PC-3 (cell line): ENCODE data around the gene PBX3. TPM values are rescaled to one million over a fixed set of nuclear protein-coding genes. Genes with fewer than 3 reads are reported as not detected.

Experiments
- ATAC-seq: fragments of 200-7000 bp; cut with Tn5 transposase; 2 replicates; pipeline ENCODE4 v1.9.1; 2020; ENCODE audit warnings: mild to moderate bottlenecking, moderate library complexity
- BruUV-seq: library from RNA; stranded (reverse); fragments of 400-500 nt; replicated peaks from 2 replicates; lab custom pipeline; 2021; lab: Mats Ljungman, UMichigan
- CTCF ChIA-PET: fragments of 300-600 bp; sonication (Branson Sonifier 250); formaldehyde crosslinking; loops from one replicate; lab custom pipeline; 2022; ENCODE audit warnings: antibody characterized with exemption; lab: Charles Lee
- POLR2A ChIA-PET: fragments of 300-600 bp; sonication (Branson Sonifier 250); formaldehyde crosslinking; loops from one replicate; lab custom pipeline; 2022; ENCODE audit warnings: antibody characterized with exemption; ENCODE audit not compliant: unreplicated experiment; lab: Charles Lee
- DNase-seq: peaks from one replicate; pipeline ENCODE4 v3.0.0-alpha.2; 2015
- H2AFZ ChIP-seq: fragments of 300-600 bp; sonication (generic); 2 replicates; pipeline ENCODE4 v1.6.0; 2016; ENCODE audit warnings: antibody characterized with exemption, low read length
- H3F3A ChIP-seq: fragments of 300-600 bp; sonication (generic); one replicate; pipeline ENCODE4 v1.6.0; 2017; ENCODE audit warnings: antibody characterized with exemption, low read length, control low read depth, mild to moderate bottlenecking; ENCODE audit not compliant: unreplicated experiment
- H3K27ac ChIP-seq: fragments of 300-600 bp; sonication (generic); 2 replicates; pipeline ENCODE4 v1.5.1; 2016; ENCODE audit warnings: mild to moderate bottlenecking, low read length
- H3K27me3 ChIP-seq: fragments of 300-600 bp; sonication (generic); 2 replicates; pipeline ENCODE4 v1.6.1; 2016; ENCODE audit warnings: low read length, mixed read lengths
- H3K36me3 ChIP-seq: fragments of 300-600 bp; sonication (generic); 2 replicates; pipeline ENCODE4 v1.6.1; 2016; ENCODE audit warnings: low read depth, mixed run types, low read length, mixed read lengths
- H3K4me1 ChIP-seq: fragments of 300-600 bp; sonication (generic); 2 replicates; pipeline ENCODE4 v1.5.1; 2016; ENCODE audit warnings: low read length; ENCODE audit not compliant: insufficient read depth
- H3K4me2 ChIP-seq: fragments of 300-600 bp; sonication (generic); 2 replicates; pipeline ENCODE4 v1.6.0; 2016; ENCODE audit warnings: low read length
- H3K4me3 ChIP-seq: fragments of 300-600 bp; sonication (generic); 2 replicates; pipeline ENCODE4 v1.5.1; 2016; ENCODE audit warnings: mild to moderate bottlenecking, low read length, mixed read lengths
- H3K79me2 ChIP-seq: fragments of 300-600 bp; sonication (generic); 2 replicates; pipeline ENCODE4 v1.6.1; 2017; ENCODE audit warnings: low read length, mixed read lengths
- H3K9ac ChIP-seq: fragments of 300-600 bp; sonication (generic); 2 replicates; pipeline ENCODE4 v1.6.0; 2016; ENCODE audit warnings: mild to moderate bottlenecking, low read length
- H3K9me2 ChIP-seq: fragments of 300-600 bp; sonication (generic); replicated peaks from 2 replicates; pipeline ENCODE4 v1.6.1; 2016; ENCODE audit warnings: mixed run types, low read length, mixed read lengths
- H3K9me3 ChIP-seq: fragments of 300-600 bp; sonication (generic); 2 replicates; pipeline ENCODE4 v1.6.1; 2016; ENCODE audit warnings: low read length, mixed read lengths
- H4K20me1 ChIP-seq: fragments of 300-600 bp; sonication (generic); 2 replicates; pipeline ENCODE4 v1.6.1; 2016; ENCODE audit warnings: low read length, mixed read lengths
- CTCF ChIP-seq: fragments of 300-600 bp; sonication (generic); conservative IDR thresholded peaks from 2 replicates; pipeline ENCODE4 v1.5.1; 2017; ENCODE audit warnings: antibody characterized with exemption, low read depth, mild to moderate bottlenecking, low read length
- EZH2 ChIP-seq: fragments of 300-600 bp; sonication (generic); IDR thresholded peaks from one replicate; pipeline ENCODE4 v1.6.1; 2017; ENCODE audit warnings: antibody characterized with exemption, mild to moderate bottlenecking, low read length; ENCODE audit not compliant: unreplicated experiment
- EZH2phosphoT487 ChIP-seq: fragments of 300-600 bp; sonication (generic); IDR thresholded peaks from 2 replicates; pipeline ENCODE4 v1.6.1; 2018; ENCODE audit warnings: mild to moderate bottlenecking, antibody characterized with exemption, low read length, borderline replicate concordance
- intact Hi-C: fragments of 100-400 bp; cut with micrococcal nuclease; formaldehyde crosslinking; loops from 2 replicates; pipeline ENCODE4 v1.9.0; 2023
- total RNA-seq: library from RNA; depleted of rRNA; stranded (reverse); fragments of >200 nt; gene quantifications from 2 replicates; pipeline ENCODE4 v1.2.3, GENCODE V29; 2014

The PBX3 gene
- total RNA-seq, 1 experiment from 2014 or later = 35.5 TPM

- peaks cover 17% of the 10 kb centered on the region for H3K4me1 ChIP-seq
- ChIA-PET POLR2A (interaction anchor here (0.7 kb wide), 1 partner anchor 11 kb away, joined by 3 read pairs; no protein-coding TSS in a partner anchor), CTCF (no interaction called here)
- H3K4me3 ChIP-seq = no peak overlapping the region
- ATAC-seq (no peak), DNase-seq (no peak)
- no peak overlapping the region for H3K9ac ChIP-seq
- H2AFZ ChIP-seq = no peak overlapping the region
- no peaks in the 10 kb centered on the region for H4K20me1 ChIP-seq
- BruUV-seq = no TSS peak
- H3K9me2 ChIP-seq = no peaks in the 10 kb centered on the region
- no peaks in the 10 kb centered on the region for H3F3A ChIP-seq
- H3K27me3 ChIP-seq = no peaks in the 10 kb centered on the region
- H3K9me3 ChIP-seq = no peaks in the 10 kb centered on the region
- intact Hi-C loops = no loop called here
- no peak overlapping the region for H3K4me2 ChIP-seq
- H3K27ac ChIP-seq = peak overlapping the region; percentile 35; the same call in 1 of the 2 replicates
- TF ChIP-seq EZH2phosphoT487 (no peak), CTCF (no peak), EZH2 (no peak)
- H3K36me3 ChIP-seq = no peaks in the 10 kb centered on the region
- no peaks in the 10 kb centered on the region for H3K79me2 ChIP-seq
These were observed 184.0 kb downstream of the PBX3 start for GRCh38 chr9:125931211-125931610.

GRCh38 chr9:125932012-125932411 is 184.8 kb downstream of the PBX3 start:
- DNase-seq (peak; percentile 96), ATAC-seq (peak; percentile 96)
- ChIA-PET CTCF (no interaction called here), POLR2A (no interaction called here)
- Histone ChIP-seq H3K9me3 (no peaks in the 10 kb centered on the region), H3K79me2 (no peaks in the 10 kb centered on the region), H3K9ac (no peak overlapping the region), H3K27ac (peak overlapping the region; percentile 64), H4K20me1 (no peaks in the 10 kb centered on the region), H3K36me3 (no peaks in the 10 kb centered on the region), H2AFZ (no peak overlapping the region), H3K4me1 (peaks cover 17% of the 10 kb centered on the region), H3K4me3 (no peak overlapping the region), H3K27me3 (no peaks in the 10 kb centered on the region), H3K9me2 (no peaks in the 10 kb centered on the region), H3F3A (no peaks in the 10 kb centered on the region), H3K4me2 (peak overlapping the region; percentile 43)
- intact Hi-C loops = loop anchor here (1.0 kb wide), 1 partner anchor 28 kb away; no protein-coding TSS in a partner anchor
- TF ChIP-seq EZH2phosphoT487 (no peak), CTCF (no peak), EZH2 (no peak)
- no TSS peak for BruUV-seq

- Histone ChIP-seq H3K36me3 (no peaks in the 10 kb centered on the region), H3K4me2 (0 out of 2 replicates have a peak overlapping the region, but pooled peaks have one; percentile 43), H3K9me3 (no peaks in the 10 kb centered on the region), H4K20me1 (no peaks in the 10 kb centered on the region), H3K4me3 (no peak overlapping the region), H3K27me3 (no peaks in the 10 kb centered on the region), H3K79me2 (no peaks in the 10 kb centered on the region), H3K9ac (no peak overlapping the region), H3F3A (no peaks in the 10 kb centered on the region), H3K27ac (peak overlapping the region; percentile 64), H3K9me2 (no peaks in the 10 kb centered on the region), H2AFZ (no peak overlapping the region), H3K4me1 (peaks cover 17% of the 10 kb centered on the region)
- no TSS peak for BruUV-seq
- ChIA-PET CTCF (no interaction called here), POLR2A (no interaction called here)
- DNase-seq (no peak), ATAC-seq (no peak)
- no peak for TF ChIP-seq EZH2phosphoT487
- no peak for TF ChIP-seq CTCF
- no peak for TF ChIP-seq EZH2
- intact Hi-C loops = loop anchor here (1.0 kb wide), 1 partner anchor 29 kb away; no protein-coding TSS in a partner anchor
These were observed 185.7 kb downstream of the PBX3 start for GRCh38 chr9:125932746-125933455.
